Neural cell (in vitro differentiated cells): Measurements from ENCODE around the gene TPI1. TPM values are rescaled to one million over a fixed set of nuclear protein-coding genes. Genes with fewer than 3 reads are reported as not detected.

Source experiments
- H2AFZ ChIP-seq: fragments of 200-600, 300-800 bp; sonication (generic), shearing (Covaris generic); 2 replicates; pipeline ENCODE4 v1.6.0; 2014; ENCODE audit warnings: low read depth, mild to moderate bottlenecking, antibody characterized with exemption, low read length, moderate library complexity
- H3F3A ChIP-seq: fragments of 200-600 bp; shearing (Covaris generic); 2 replicates; pipeline ENCODE4 v1.6.1; 2016; ENCODE audit warnings: mild to moderate bottlenecking, moderate library complexity, mixed read lengths, antibody characterized with exemption, low read length; ENCODE audit not compliant: insufficient read depth, poor library complexity, severe bottlenecking
- H3K27ac ChIP-seq: fragments of 200-600, 300-800 bp; sonication (generic), shearing (Covaris generic); 2 replicates; pipeline ENCODE4 v1.5.1; 2014; ENCODE audit warnings: mild to moderate bottlenecking, low read length, moderate library complexity
- H3K27me3 ChIP-seq: fragments of 300-800, 200-600 bp; sonication (generic), shearing (Covaris generic); 2 replicates; pipeline ENCODE4 v1.6.0; 2014; ENCODE audit warnings: mild to moderate bottlenecking, low read depth, low read length, moderate library complexity; ENCODE audit not compliant: insufficient read depth
- H3K36me3 ChIP-seq: fragments of 300-800, 200-600 bp; sonication (generic), shearing (Covaris generic); 2 replicates; pipeline ENCODE4 v1.5.1; 2014; ENCODE audit warnings: mild to moderate bottlenecking, antibody characterized with exemption, low read length, moderate library complexity; ENCODE audit not compliant: insufficient read depth
- H3K4me2 ChIP-seq: fragments of 300-800, 200-600 bp; sonication (generic), shearing (Covaris generic); 2 replicates; pipeline ENCODE4 v1.6.0; 2014; ENCODE audit warnings: mild to moderate bottlenecking, low read length
- H3K4me3 ChIP-seq: fragments of 300-800, 200-600 bp; sonication (generic), shearing (Covaris generic); 2 replicates; pipeline ENCODE4 v1.5.1; 2014; ENCODE audit warnings: mild to moderate bottlenecking, low read length, moderate library complexity
- H3K79me2 ChIP-seq: fragments of 200-600 bp; shearing (Covaris generic); replicated peaks from 2 replicates; pipeline ENCODE4 v1.6.0; 2014; ENCODE audit warnings: mild to moderate bottlenecking, low read length, moderate library complexity; ENCODE audit not compliant: insufficient read depth
- H3K9ac ChIP-seq: fragments of 300-800, 200-600 bp; sonication (generic), shearing (Covaris generic); 2 replicates; pipeline ENCODE4 v1.6.1; 2016; ENCODE audit warnings: mild to moderate bottlenecking, low read length, mixed read lengths
- H3K9me2 ChIP-seq: fragments of 200-600 bp; shearing (Covaris generic); 2 replicates; pipeline ENCODE4 v1.6.1; 2016; ENCODE audit warnings: mild to moderate bottlenecking, low read length, mixed read lengths; ENCODE audit not compliant: insufficient read depth
- H3K9me3 ChIP-seq: fragments of 200-600, 300-800 bp; sonication (generic), shearing (Covaris generic); 2 replicates; pipeline ENCODE4 v1.6.1; 2016; ENCODE audit warnings: mild to moderate bottlenecking, mixed run types, low read length, moderate library complexity, mixed read lengths
- H4K20me1 ChIP-seq: fragments of 200-600 bp; shearing (Covaris generic); 2 replicates; pipeline ENCODE4 v1.6.1; 2016; ENCODE audit warnings: mild to moderate bottlenecking, mixed run types; ENCODE audit not compliant: insufficient read depth
- CTCF ChIP-seq: fragments of 450-650 bp; IDR thresholded peaks from 2 replicates; pipeline ENCODE4 v1.5.1; 2014; ENCODE audit warnings: antibody characterized with exemption, mild to moderate bottlenecking, moderate library complexity; ENCODE audit not compliant: poor library complexity, severe bottlenecking
- EP300 ChIP-seq: fragments of 450-650 bp; conservative IDR thresholded peaks from 2 replicates; pipeline ENCODE4 v1.6.1; 2014; ENCODE audit warnings: antibody characterized with exemption, mild to moderate bottlenecking, moderate library complexity; ENCODE audit not compliant: poor library complexity, severe bottlenecking
- EZH2 ChIP-seq: fragments of 200-600, 300-800 bp; shearing (Covaris generic), sonication (generic); IDR thresholded peaks from 2 replicates; pipeline ENCODE4 v1.6.1; 2014; ENCODE audit warnings: antibody characterized with exemption, low read length, borderline replicate concordance, mild to moderate bottlenecking; ENCODE audit not compliant: insufficient read depth, poor library complexity, severe bottlenecking
- MXI1 ChIP-seq: fragments of 450-650 bp; conservative IDR thresholded peaks from 2 replicates; pipeline ENCODE4 v1.6.1; 2014; ENCODE audit warnings: antibody characterized with exemption, mild to moderate bottlenecking; ENCODE audit not compliant: poor library complexity, severe bottlenecking
- POLR2AphosphoS5 ChIP-seq: IDR thresholded peaks from 2 replicates; pipeline ENCODE4 v1.6.1; 2012
- RAD21 ChIP-seq: fragments of 450-650 bp; conservative IDR thresholded peaks from 2 replicates; pipeline ENCODE4 v1.6.1; 2014; ENCODE audit warnings: antibody characterized with exemption, mild to moderate bottlenecking, moderate library complexity
- REST ChIP-seq: IDR thresholded peaks from 2 replicates; pipeline ENCODE4 v1.6.1; 2012; ENCODE audit warnings: borderline replicate concordance
- SMC3 ChIP-seq: fragments of 450-650 bp; conservative IDR thresholded peaks from 2 replicates; pipeline ENCODE4 v1.6.1; 2014; ENCODE audit warnings: antibody characterized with exemption, mild to moderate bottlenecking, moderate library complexity; ENCODE audit not compliant: poor library complexity
- TAF1 ChIP-seq: IDR thresholded peaks from 2 replicates; pipeline ENCODE4 v1.6.1; 2012; ENCODE audit warnings: low read depth
- polyA plus RNA-seq: library from polyadenylated mRNA; depleted of rRNA; stranded (reverse); fragments of >200 nt; gene quantifications from 2 replicates; pipeline ENCODE4 v1.2.3, GENCODE V29; 2014

The TPI1 gene
- polyA plus RNA-seq, 1 donor from 2014 or later, result 288 TPM

- Histone ChIP-seq H4K20me1 (no peaks in the 10 kb centered on the region), H3K4me2 (no peak overlapping the region), H3K79me2 (no peaks in the 10 kb centered on the region), H3K9ac (no peak overlapping the region), H3K9me2 (no peaks in the 10 kb centered on the region), H3K9me3 (no peaks in the 10 kb centered on the region), H3K36me3 (no peaks in the 10 kb centered on the region), H2AFZ (no peak overlapping the region), H3K27me3 (no peaks in the 10 kb centered on the region), H3K27ac (no peak overlapping the region), H3K4me3 (no peak overlapping the region), H3F3A (no peaks in the 10 kb centered on the region)
- TF ChIP-seq EZH2 (no peak), CTCF (no peak), REST (no peak), MXI1 (no peak), RAD21 (no peak), EP300 (no peak), TAF1 (no peak), POLR2AphosphoS5 (no peak), SMC3 (no peak)
Measured at GRCh38 chr12:6843118-6843902, 24.0 kb upstream of the TPI1 start.

- Histone ChIP-seq H2AFZ (no peak overlapping the region), H3K9me2 (no peaks in the 10 kb centered on the region), H4K20me1 (no peaks in the 10 kb centered on the region), H3K27ac (no peak overlapping the region), H3K27me3 (no peaks in the 10 kb centered on the region), H3K4me3 (no peak overlapping the region), H3K36me3 (no peaks in the 10 kb centered on the region), H3K4me2 (no peak overlapping the region), H3K9me3 (no peaks in the 10 kb centered on the region), H3K79me2 (peaks cover 7% of the 10 kb centered on the region), H3F3A (no peaks in the 10 kb centered on the region), H3K9ac (no peak overlapping the region)
- TF ChIP-seq EP300 (no peak), EZH2 (no peak), REST (no peak), CTCF (no peak), POLR2AphosphoS5 (no peak), SMC3 (no peak), TAF1 (no peak), MXI1 (no peak), RAD21 (no peak)
Measured at GRCh38 chr12:6845395-6845794, 21.9 kb upstream of the TPI1 start.
